ENCODE data around the gene WDR1. TPM values are rescaled to one million over a fixed set of nuclear protein-coding genes. Genes with fewer than 3 reads are reported as not detected.
A peak's percentile ranks its signal among the peaks of the same experiment; 100 is the strongest.

WDR1 gene
- total RNA-seq, 1 experiment from 2014 or later: 227 TPM

DNA sequence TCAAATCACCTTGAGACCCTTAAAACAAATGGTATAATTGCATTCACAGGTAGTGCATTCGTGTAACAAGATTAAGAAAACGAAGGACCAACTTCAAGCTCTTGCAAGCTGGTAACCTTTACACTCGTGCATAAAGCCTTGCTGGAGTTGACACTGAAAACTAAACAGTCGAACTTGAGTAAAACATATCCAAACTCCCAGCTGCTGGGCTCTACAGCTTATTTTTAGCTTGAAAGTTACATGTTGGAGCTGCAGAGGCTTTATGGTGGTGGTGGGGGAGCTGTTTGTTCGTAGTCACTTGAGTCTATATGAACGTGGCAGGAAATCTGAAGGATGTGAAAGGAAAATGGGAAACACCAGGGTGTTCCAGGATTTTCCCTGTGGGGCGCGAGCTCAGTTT lies 2.7 kb upstream of the WDR1 start:
- intact Hi-C loops (cut with micrococcal nuclease; ENCODE audit: unreplicated experiment): no loop called here
- BruUV-seq (replicated peaks): no TSS peak
- Histone ChIP-seq H3K4me1 (ENCODE audit: insufficient read depth, low read length, poor library complexity, severe bottlenecking) (peaks cover 8% of the 10 kb centered on the region), H3K36me3 (ENCODE audit: insufficient read depth, low read length, poor library complexity, severe bottlenecking) (peaks cover 12% of the 10 kb centered on the region), H3K27me3 (replicated peaks; ENCODE audit: insufficient read depth, low read depth, low read length, poor library complexity) (no peaks in the 10 kb centered on the region), H3K9me3 (ENCODE audit: low read depth, low read length, poor library complexity, severe bottlenecking) (no peaks in the 10 kb centered on the region), H3K4me3 (ENCODE audit: low read depth, low read length, poor library complexity, severe bottlenecking) (no peak overlapping the region), H3K27ac (ENCODE audit: low read depth, low read length, poor library complexity, severe bottlenecking) (no peak overlapping the region)
- DNase-seq (ENCODE audit: low spot score): no peak
- TF ChIP-seq, protein P1, sequence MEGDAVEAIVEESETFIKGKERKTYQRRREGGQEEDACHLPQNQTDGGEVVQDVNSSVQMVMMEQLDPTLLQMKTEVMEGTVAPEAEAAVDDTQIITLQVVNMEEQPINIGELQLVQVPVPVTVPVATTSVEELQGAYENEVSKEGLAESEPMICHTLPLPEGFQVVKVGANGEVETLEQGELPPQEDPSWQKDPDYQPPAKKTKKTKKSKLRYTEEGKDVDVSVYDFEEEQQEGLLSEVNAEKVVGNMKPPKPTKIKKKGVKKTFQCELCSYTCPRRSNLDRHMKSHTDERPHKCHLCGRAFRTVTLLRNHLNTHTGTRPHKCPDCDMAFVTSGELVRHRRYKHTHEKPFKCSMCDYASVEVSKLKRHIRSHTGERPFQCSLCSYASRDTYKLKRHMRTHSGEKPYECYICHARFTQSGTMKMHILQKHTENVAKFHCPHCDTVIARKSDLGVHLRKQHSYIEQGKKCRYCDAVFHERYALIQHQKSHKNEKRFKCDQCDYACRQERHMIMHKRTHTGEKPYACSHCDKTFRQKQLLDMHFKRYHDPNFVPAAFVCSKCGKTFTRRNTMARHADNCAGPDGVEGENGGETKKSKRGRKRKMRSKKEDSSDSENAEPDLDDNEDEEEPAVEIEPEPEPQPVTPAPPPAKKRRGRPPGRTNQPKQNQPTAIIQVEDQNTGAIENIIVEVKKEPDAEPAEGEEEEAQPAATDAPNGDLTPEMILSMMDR (conservative IDR thresholded peaks at IDR 0.05; ENCODE audit: low read depth, low read length): no peak
- TF ChIP-seq EZH2 (IDR thresholded peaks at IDR 0.05; ENCODE audit: borderline replicate concordance, low read depth, low read length, poor library complexity, severe bottlenecking): no peak
- CTCF ChIA-PET: no interaction called here
- POLR2A ChIA-PET (ENCODE audit: low non-redundant PET): no interaction called here

DNA sequence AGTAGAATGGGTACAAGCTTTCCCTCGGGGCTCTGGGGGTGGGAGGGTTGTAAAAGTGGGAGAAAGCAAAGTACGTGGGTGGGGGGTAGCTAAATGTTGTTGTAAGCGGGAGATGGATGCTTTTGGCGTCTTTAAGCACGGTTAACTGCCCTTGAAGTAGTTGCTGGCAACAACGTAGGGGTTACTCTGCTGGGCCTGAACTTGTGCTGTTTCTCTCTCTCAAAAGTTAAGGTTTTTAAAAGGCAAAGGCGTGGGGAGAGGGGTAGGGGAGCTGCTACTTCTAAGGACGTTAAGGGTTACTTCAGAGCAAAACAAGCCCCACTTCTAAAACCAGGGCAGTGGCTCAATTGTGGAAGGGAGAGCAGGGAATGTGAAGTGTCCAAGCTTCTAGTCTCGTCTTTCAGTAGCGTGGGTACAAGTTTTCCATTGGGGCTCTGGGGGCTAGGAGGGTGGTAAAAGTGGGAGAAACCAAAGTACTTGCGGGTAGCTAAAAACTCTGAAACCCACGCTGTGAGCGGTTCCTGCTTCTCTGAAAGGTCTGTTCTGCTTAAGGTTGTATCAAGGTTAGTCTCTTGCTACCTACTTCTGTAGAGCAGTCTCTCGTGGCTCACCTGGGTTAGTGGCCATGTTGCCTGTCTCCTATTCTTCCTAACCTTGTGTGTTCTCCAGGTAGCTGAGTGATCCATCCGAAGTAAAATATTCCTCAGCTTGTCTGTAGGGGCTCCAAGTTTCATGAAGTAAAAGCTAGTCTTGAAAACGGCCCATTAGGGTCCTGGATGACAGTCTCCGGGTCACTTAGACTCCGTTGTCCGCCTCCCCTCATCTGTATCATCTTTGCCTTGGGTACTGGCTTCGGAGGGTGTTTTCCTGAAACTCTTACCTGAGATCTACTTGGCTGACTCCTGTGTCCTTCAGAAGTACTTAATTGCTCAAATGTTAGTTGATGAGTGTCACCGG lies 1.7 kb upstream of the WDR1 start:
- H3K36me3 ChIP-seq (ENCODE audit: insufficient read depth, low read length, poor library complexity, severe bottlenecking): peaks cover 21% of the 10 kb centered on the region
- intact Hi-C loops (cut with micrococcal nuclease; ENCODE audit: unreplicated experiment): no loop called here
- no peaks in the 10 kb centered on the region for H3K27me3 ChIP-seq (replicated peaks; ENCODE audit: insufficient read depth, low read depth, low read length, poor library complexity)
- ChIA-PET POLR2A (ENCODE audit: low non-redundant PET) (interaction anchor here (0.6 to 0.7 kb wide), 3 partner anchors 8 to 214 kb away, joined by 3 to 4 read pairs (median 4); no protein-coding TSS in a partner anchor), CTCF (no interaction called here)
- H3K9me3 ChIP-seq (ENCODE audit: low read depth, low read length, poor library complexity, severe bottlenecking): no peaks in the 10 kb centered on the region
- BruUV-seq (replicated peaks): no TSS peak
- H3K4me3 ChIP-seq (ENCODE audit: low read depth, low read length, poor library complexity, severe bottlenecking): no peak overlapping the region
- no peak for TF ChIP-seq EZH2 (IDR thresholded peaks at IDR 0.05; ENCODE audit: borderline replicate concordance, low read depth, low read length, poor library complexity, severe bottlenecking)
- TF ChIP-seq, protein P1 (conservative IDR thresholded peaks at IDR 0.05; ENCODE audit: low read depth, low read length): no peak
- no peak overlapping the region for H3K27ac ChIP-seq (ENCODE audit: low read depth, low read length, poor library complexity, severe bottlenecking)
- H3K4me1 ChIP-seq (ENCODE audit: insufficient read depth, low read length, poor library complexity, severe bottlenecking): peaks cover 8% of the 10 kb centered on the region
- DNase-seq (ENCODE audit: low spot score): no peak

DNA sequence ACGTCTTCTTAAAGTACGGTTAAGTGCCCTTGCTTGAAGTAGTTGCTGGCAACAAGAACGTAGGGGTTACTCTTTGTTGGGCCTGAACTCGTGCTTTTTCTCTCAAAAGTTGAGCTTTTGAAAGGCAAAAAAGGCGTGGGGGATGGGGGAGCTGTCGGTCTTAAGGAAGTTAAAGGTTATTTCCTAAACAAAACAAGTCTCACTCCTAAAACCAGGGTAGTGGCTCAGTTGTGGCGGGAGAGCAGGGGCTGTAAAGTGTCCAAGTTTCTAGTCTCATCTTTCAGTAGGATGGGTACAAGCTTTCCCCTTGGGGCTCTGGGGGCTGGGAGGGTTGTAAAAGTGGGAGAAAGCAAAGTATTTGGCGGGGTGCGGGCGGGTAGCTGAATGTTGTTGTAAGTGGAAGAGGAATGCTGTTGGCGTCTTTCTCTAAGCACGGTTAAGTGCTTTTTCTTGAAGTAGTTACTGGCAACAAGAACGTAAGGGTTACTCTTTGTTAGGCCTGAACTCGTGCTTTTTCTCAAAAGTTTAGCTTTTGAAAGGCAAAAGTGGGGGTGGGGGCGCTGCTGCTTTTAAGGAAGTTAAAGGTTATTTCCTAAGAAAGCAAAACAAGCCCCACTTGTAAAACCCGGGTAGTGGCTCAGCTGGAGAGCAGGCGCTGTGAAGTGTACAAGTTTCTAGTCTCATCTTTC lies 904 bp upstream of the WDR1 start:
- DNase-seq (ENCODE audit: low spot score): no peak
- H3K4me3 ChIP-seq (ENCODE audit: low read depth, low read length, poor library complexity, severe bottlenecking): peak overlapping the region; percentile 66
- TF ChIP-seq EZH2 (IDR thresholded peaks at IDR 0.05; ENCODE audit: borderline replicate concordance, low read depth, low read length, poor library complexity, severe bottlenecking): no peak
- TF ChIP-seq, protein P1 (conservative IDR thresholded peaks at IDR 0.05; ENCODE audit: low read depth, low read length): no peak
- H3K27ac ChIP-seq (ENCODE audit: low read depth, low read length, poor library complexity, severe bottlenecking): peak overlapping the region; percentile 96
- intact Hi-C loops (cut with micrococcal nuclease; ENCODE audit: unreplicated experiment): no loop called here
- H3K4me1 ChIP-seq (ENCODE audit: insufficient read depth, low read length, poor library complexity, severe bottlenecking): peaks cover 8% of the 10 kb centered on the region
- POLR2A ChIA-PET (ENCODE audit: low non-redundant PET): interaction anchor here (0.5 to 0.7 kb wide), 7 partner anchors 9 to 1418 kb away, joined by 4 to 10 read pairs (median 6); no protein-coding TSS in a partner anchor
- CTCF ChIA-PET: no interaction called here
- H3K9me3 ChIP-seq (ENCODE audit: low read depth, low read length, poor library complexity, severe bottlenecking): no peaks in the 10 kb centered on the region
- peaks cover 29% of the 10 kb centered on the region for H3K36me3 ChIP-seq (ENCODE audit: insufficient read depth, low read length, poor library complexity, severe bottlenecking)
- TSS peak; percentile 95 for BruUV-seq (replicated peaks)
- no peaks in the 10 kb centered on the region for H3K27me3 ChIP-seq (replicated peaks; ENCODE audit: insufficient read depth, low read depth, low read length, poor library complexity)
